Measurements from ENCODE around the gene TMEM167A. TPM values are rescaled to one million over a fixed set of nuclear protein-coding genes. Genes with fewer than 3 reads are reported as not detected.
A peak's percentile ranks its signal among the peaks of the same experiment; 100 is the strongest.

The TMEM167A gene
- total RNA-seq, 1 experiment from 2014 or later: 108 TPM

GRCh38 chr5:83077662-83078261 is 568 bp upstream of the TMEM167A start:
- TSS peak; percentile 85 for BruUV-seq (replicated peaks)
- ATAC-seq: peak; percentile 35
- ChIA-PET RAD21 (ENCODE audit: low non-redundant PET in 1 of 2, low total read pairs in 2 of 2, uncharacterized antibody in 2 of 2, unreplicated experiment in 2 of 2) (no interaction called here), POLR2A (interaction anchor here (0.6 to 1.4 kb wide), 12 partner anchors 9 to 203 kb away, joined by 3 to 7 read pairs (median 4); no protein-coding TSS in a partner anchor), CTCF (no interaction called here)
- 0 out of 4 replicates have a peak, but pooled peaks cover 0 to 3% of the 10 kb centered on the region in 2 experiments for H3K36me3 ChIP-seq (ENCODE audit: control insufficient read depth in 1 of 2, insufficient read depth in 2 of 2, low read length in 2 of 2)
- peaks cover 9 to 18% of the 10 kb centered on the region in 2 experiments; a peak in 3 of 4 replicates for H3K4me1 ChIP-seq (ENCODE audit: control insufficient read depth in 1 of 2, insufficient read depth in 2 of 2, low read length in 2 of 2)
- DNase-seq (ENCODE audit: low read depth, low spot score): no peak
- H4K20me1 ChIP-seq (ENCODE audit: insufficient read depth): no peaks in the 10 kb centered on the region
- peak overlapping the region; percentile 92 for H3K9ac ChIP-seq (ENCODE audit: low read length)
- peak overlapping the region; percentile 55 for H3K27ac ChIP-seq (ENCODE audit: low read depth, low read length)
- no peaks in the 10 kb centered on the region for H3K9me2 ChIP-seq (ENCODE audit: insufficient read depth)
- intact Hi-C loops (cut with micrococcal nuclease): loop anchor here (5.0 to 10.0 kb wide), 4 partner anchors 100 to 723 kb away; partner anchors contain the start of gene VCAN
- no peaks in the 10 kb centered on the region for H3K9me3 ChIP-seq (ENCODE audit: control insufficient read depth in 1 of 2, insufficient read depth in 1 of 2, low read depth in 1 of 2, low read length in 2 of 2)
- TF ChIP-seq EZH2 (IDR thresholded peaks at IDR 0.05): no peak
- TF ChIP-seq CBX3 (IDR thresholded peaks at IDR 0.05; ENCODE audit: low read depth): no peak
- TF ChIP-seq ATF3 (IDR thresholded peaks at IDR 0.05): no peak
- TF ChIP-seq ZFX (IDR thresholded peaks at IDR 0.05): no peak
- no peak for TF ChIP-seq EGR1 (IDR thresholded peaks at IDR 0.05; ENCODE audit: low read depth)
- no peak for TF ChIP-seq POLR2A (IDR thresholded peaks at IDR 0.05; ENCODE audit: borderline replicate concordance, extremely low read depth, insufficient read depth, insufficient read length)
- no peak for TF ChIP-seq SP1 (IDR thresholded peaks at IDR 0.05; ENCODE audit: low read depth)
- no peak for TF ChIP-seq POLR2AphosphoS5 (IDR thresholded peaks at IDR 0.05; ENCODE audit: low read depth, low read length)
- no peak for TF ChIP-seq EZH2phosphoT487 (IDR thresholded peaks at IDR 0.05; ENCODE audit: borderline replicate concordance)
- no peak for TF ChIP-seq SRF (IDR thresholded peaks at IDR 0.05; ENCODE audit: low read depth)
- TF ChIP-seq ZNF274 (IDR thresholded peaks at IDR 0.05; ENCODE audit: low read depth, low read length): no peak
- no peak for TF ChIP-seq CTCF (IDR thresholded peaks at IDR 0.05 in 2 of 3, conservative IDR thresholded peaks at IDR 0.05 in 1 of 3; ENCODE audit: borderline replicate concordance in 1 of 3, insufficient read depth in 1 of 3, low read depth in 2 of 3, low read length in 2 of 3)
- no peak for TF ChIP-seq SIN3A (IDR thresholded peaks at IDR 0.05; ENCODE audit: low read depth)
- TF ChIP-seq YY1 (IDR thresholded peaks at IDR 0.05; ENCODE audit: extremely low read depth, insufficient replicate concordance, low read depth, low read length): no peak
- TF ChIP-seq JUND (IDR thresholded peaks at IDR 0.05): no peak
- TF ChIP-seq REST (IDR thresholded peaks at IDR 0.05; ENCODE audit: low read depth): no peak
- TF ChIP-seq CEBPB (IDR thresholded peaks at IDR 0.05; ENCODE audit: low read depth): no peak
- no peaks in the 10 kb centered on the region for H3K27me3 ChIP-seq (ENCODE audit: insufficient read depth, low read length)
- peak overlapping the region; percentile 87 for H2AFZ ChIP-seq (ENCODE audit: low read depth, low read length, poor library complexity, severe bottlenecking)
- peak overlapping the region; percentile 76 for H3K4me2 ChIP-seq (ENCODE audit: low read length)
- peak overlapping the region; percentile 86 to 93 for H3K4me3 ChIP-seq (replicated peaks in 1 of 2; ENCODE audit: low read depth in 1 of 2, low read length in 2 of 2)
- peaks cover 93% of the 10 kb centered on the region for H3K79me2 ChIP-seq (ENCODE audit: insufficient read depth, low read length)
